Vagina (tissue), 2 donors: Measurements from ENCODE around the gene SNX32. TPM values are rescaled to one million over a fixed set of nuclear protein-coding genes. Genes with fewer than 3 reads are reported as not detected.
A peak's percentile ranks its signal among the peaks of the same experiment; 100 is the strongest.

Source experiments
- DNase-seq, 2 donors: peaks; one replicate each; pipeline ENCODE4 v3.0.0-alpha.2; 2017; ENCODE audit errors: extremely low spot score in 2 of 2
- H3K27ac ChIP-seq: fragments of 200-600 bp; sonication (generic); one replicate; pipeline ENCODE4 v1.5.1; 2019
- H3K27me3 ChIP-seq: fragments of 200-600 bp; sonication (generic); one replicate; pipeline ENCODE4 v1.5.1; 2019
- H3K36me3 ChIP-seq, 2 donors: fragments of 200-600 bp; sonication (generic); one replicate each; pipeline ENCODE4 v1.5.1; 2017 to 2019
- H3K4me1 ChIP-seq: fragments of 200-600 bp; sonication (generic); one replicate; pipeline ENCODE4 v1.5.1; 2019
- H3K4me3 ChIP-seq, 2 donors: fragments of 200-600 bp; sonication (generic); 1 replicate in 1 of 2; 2 replicates in 1 of 2; pipeline ENCODE4 v1.5.1; 2016 to 2019
- H3K9me3 ChIP-seq: fragments of 200-600 bp; sonication (generic); one replicate; pipeline ENCODE4 v1.5.1; 2019
- CTCF ChIP-seq, 3 experiments: fragments of 450-650 bp in 2 of 3; fragments of 200-600 bp in 1 of 3; sonication (generic) in 1 of 3; IDR thresholded peaks; one replicate each; pipeline ENCODE4 v1.5.1; 2017 to 2019; ENCODE audit warnings: antibody characterized with exemption in 3 of 3, mild to moderate bottlenecking in 2 of 3, moderate library complexity in 2 of 3
- POLR2A ChIP-seq, 2 donors: fragments of 450-650 bp; IDR thresholded peaks; one replicate each; pipeline ENCODE4 v1.6.1; 2017; ENCODE audit warnings: antibody characterized with exemption in 2 of 2, mild to moderate bottlenecking in 2 of 2, moderate library complexity in 2 of 2
- POLR2AphosphoS5 ChIP-seq, 2 donors: sonication (generic); formaldehyde crosslinking; IDR thresholded peaks; one replicate each; pipeline ENCODE4 v1.9.0; 2017; ENCODE audit warnings: antibody characterized with exemption in 2 of 2, mild to moderate bottlenecking in 2 of 2, low read depth in 1 of 2; ENCODE audit not compliant: insufficient read depth in 1 of 2
- intact Hi-C: fragments of 100-400 bp; cut with DNase I; formaldehyde crosslinking; loops from one replicate; pipeline ENCODE4 v1.15.1; 2023
- total RNA-seq: library from RNA; depleted of rRNA; stranded (reverse); fragments of >200 nt; gene quantifications from one replicate; pipeline ENCODE4 v1.2.3, GENCODE V29; 2016

SNX32 gene
- total RNA-seq, 1 donor from 2014 or later: 1.5 TPM

- DNase-seq: peak in 1 of 2 donors; percentile 97
- peak within 1 kb of the TSS; percentile 93 for H3K27ac ChIP-seq
- peaks cover 0 to 45% of the 10 kb centered on the region in 2 donors for H3K36me3 ChIP-seq
- peak; percentile 2 to 92 for TF ChIP-seq POLR2A (IDR thresholded peaks at IDR 0.05)
- TF ChIP-seq POLR2AphosphoS5 (IDR thresholded peaks at IDR 0.05; ENCODE audit: insufficient read depth in 1 of 2, low read depth in 1 of 2): peak; percentile 97 to 99
- TF ChIP-seq CTCF (IDR thresholded peaks at IDR 0.05): peak in 1 of 3 experiments; percentile 11
- peaks cover 52% of the 10 kb centered on the region for H3K4me1 ChIP-seq
- peak within 1 kb of the TSS; percentile 95 to 100 for H3K4me3 ChIP-seq
- H3K9me3 ChIP-seq: no peaks in the 10 kb centered on the region
- no peaks in the 10 kb centered on the region for H3K27me3 ChIP-seq
- intact Hi-C loops: no loop called here
Observed at GRCh38 chr11:65857853-65858680, 24.3 kb downstream of the SNX32 start, which contains the start of gene CFL1. Gene CFL1 (minus strand): TSS chr11:65858180. CDS start chr11:65858099, 81 bp downstream.

- intact Hi-C loops: no loop called here
- H3K9me3 ChIP-seq: no peaks in the 10 kb centered on the region
- no peak for TF ChIP-seq POLR2A (IDR thresholded peaks at IDR 0.05)
- TF ChIP-seq CTCF (IDR thresholded peaks at IDR 0.05): no peak
- no peak for TF ChIP-seq POLR2AphosphoS5 (IDR thresholded peaks at IDR 0.05; ENCODE audit: insufficient read depth in 1 of 2, low read depth in 1 of 2)
- no peaks in the 10 kb centered on the region for H3K27me3 ChIP-seq
- peaks cover 52% of the 10 kb centered on the region for H3K4me1 ChIP-seq
- DNase-seq: no peak
- H3K4me3 ChIP-seq: peak overlapping the region; percentile 95 to 100
- peaks cover 0 to 43% of the 10 kb centered on the region in 2 donors for H3K36me3 ChIP-seq
- peak overlapping the region; percentile 93 for H3K27ac ChIP-seq
Observed at GRCh38 chr11:65858681-65859087, 24.9 kb downstream of the SNX32 start.

GRCh38 chr11:65859095-65859811, 25.5 kb downstream of the SNX32 start:
- peaks cover 52% of the 10 kb centered on the region for H3K4me1 ChIP-seq
- H3K36me3 ChIP-seq: peaks cover 0 to 43% of the 10 kb centered on the region in 2 donors
- H3K4me3 ChIP-seq: peak overlapping the region; percentile 95 to 100
- TF ChIP-seq CTCF (IDR thresholded peaks at IDR 0.05): peak in 1 of 3 experiments; percentile 1
- peak in 1 of 2 donors; percentile 90 for TF ChIP-seq POLR2A (IDR thresholded peaks at IDR 0.05)
- TF ChIP-seq POLR2AphosphoS5 (IDR thresholded peaks at IDR 0.05; ENCODE audit: insufficient read depth in 1 of 2, low read depth in 1 of 2): peak; percentile 90 to 98
- peak in 1 of 2 donors; percentile 99 for DNase-seq
- no peaks in the 10 kb centered on the region for H3K9me3 ChIP-seq
- intact Hi-C loops: no loop called here
- H3K27me3 ChIP-seq: no peaks in the 10 kb centered on the region
- peak overlapping the region; percentile 93 for H3K27ac ChIP-seq

- no peaks in the 10 kb centered on the region for H3K9me3 ChIP-seq
- intact Hi-C loops: no loop called here
- peak overlapping the region; percentile 93 for H3K27ac ChIP-seq
- no peak for DNase-seq
- H3K4me1 ChIP-seq: peaks cover 52% of the 10 kb centered on the region
- TF ChIP-seq CTCF (IDR thresholded peaks at IDR 0.05) (no peak), POLR2AphosphoS5 (IDR thresholded peaks at IDR 0.05; ENCODE audit: insufficient read depth in 1 of 2, low read depth in 1 of 2) (peak in 1 of 2 donors; percentile 60), POLR2A (IDR thresholded peaks at IDR 0.05) (no peak)
- H3K36me3 ChIP-seq: peaks cover 0 to 43% of the 10 kb centered on the region in 2 donors
- H3K4me3 ChIP-seq: peak overlapping the region; percentile 95 to 100
- H3K27me3 ChIP-seq: no peaks in the 10 kb centered on the region
Observed at GRCh38 chr11:65859812-65860277, 26.1 kb downstream of the SNX32 start.
